H1 (cell line): ENCODE data around the gene SLC27A4. TPM values are rescaled to one million over a fixed set of nuclear protein-coding genes. Genes with fewer than 3 reads are reported as not detected.
"Not testable (repeated sequence)": the region's sequence is repeated elsewhere in the genome, so short reads cannot be mapped to it uniquely, and the experiment has no call there.

Experiments used
- CTCF ChIA-PET: fragments of 300-600 bp; sonication (Branson Sonifier 250); formaldehyde crosslinking; loops from one replicate; lab custom pipeline; 2021; ENCODE audit not compliant: partially characterized antibody; lab: Charles Lee
- POLR2A ChIA-PET: fragments of 300-600 bp; sonication (Branson Sonifier 250); formaldehyde crosslinking; loops from one replicate; lab custom pipeline; 2021; ENCODE audit warnings: inconsistent platforms; ENCODE audit not compliant: partially characterized antibody; lab: Charles Lee
- DNase-seq, 2 experiments: peaks; one replicate each; pipeline versions ENCODE4 v3.0.0 to v3.0.0-alpha.2; 2010 to 2022; ENCODE audit warnings: low spot score in 2 of 2, low read depth in 1 of 2, mixed read lengths in 1 of 2
- FAIRE-seq: peaks from 2 replicates; lab custom pipeline; 2011; peaks lifted over from hg19 to GRCh38; lab: Jason Lieb, UNC
- H2AFZ ChIP-seq: 2 replicates; pipeline ENCODE4 v1.8.1; 2012; ENCODE audit warnings: low read length, inconsistent platforms
- H2AK5ac ChIP-seq: 2 replicates; pipeline ENCODE4 v1.6.1; 2013; ENCODE audit warnings: low read depth, low read length
- H2BK120ac ChIP-seq: replicated peaks from 2 replicates; pipeline ENCODE3; 2013; ENCODE audit warnings: low read depth, low read length, inconsistent platforms
- H2BK12ac ChIP-seq: 2 replicates; pipeline ENCODE4 v1.6.1; 2013; ENCODE audit warnings: low read depth, low read length
- H2BK15ac ChIP-seq: 2 replicates; pipeline ENCODE4 v1.6.1; 2013; ENCODE audit warnings: low read length
- H2BK20ac ChIP-seq: 2 replicates; pipeline ENCODE4 v1.6.1; 2013; ENCODE audit warnings: low read length
- H2BK5ac ChIP-seq: 2 replicates; pipeline ENCODE4 v1.6.1; 2013; ENCODE audit warnings: low read depth, low read length
- H3K14ac ChIP-seq: 2 replicates; pipeline ENCODE4 v1.6.1; 2013; ENCODE audit warnings: inconsistent platforms; ENCODE audit not compliant: insufficient read length
- H3K18ac ChIP-seq: 2 replicates; pipeline ENCODE4 v1.6.1; 2013; ENCODE audit warnings: low read length; ENCODE audit errors: extremely low read depth
- H3K23ac ChIP-seq: 2 replicates; pipeline ENCODE4 v1.6.1; 2013; ENCODE audit warnings: inconsistent platforms; ENCODE audit not compliant: insufficient read length
- H3K23me2 ChIP-seq: 2 replicates; pipeline ENCODE4 v1.6.1; 2013; ENCODE audit warnings: low read depth, low read length
- H3K27ac ChIP-seq: 2 replicates; pipeline ENCODE4 v1.6.1; 2011; ENCODE audit warnings: low read depth, low read length, inconsistent platforms
- H3K27me3 ChIP-seq, 4 experiments: replicated peaks in 1 of 4; 1 replicate in 1 of 4; 2 replicates in 3 of 4; pipeline versions ENCODE4 v1.6.1 to v1.8.1; 2011 to 2013; ENCODE audit warnings: low read length in 3 of 4, mild to moderate bottlenecking in 3 of 4, inconsistent platforms in 2 of 4, mixed read lengths in 2 of 4, moderate library complexity in 1 of 4; ENCODE audit not compliant: control insufficient read depth in 3 of 4, insufficient read depth in 3 of 4; ENCODE audit errors: extremely low read depth in 1 of 4
- H3K36me3 ChIP-seq, 4 experiments: 2 replicates each; pipeline versions ENCODE4 v1.6.1 to v1.8.1; 2011 to 2013; ENCODE audit warnings: mild to moderate bottlenecking in 4 of 4, low read length in 3 of 4, moderate library complexity in 2 of 4, control low read depth in 1 of 4, inconsistent platforms in 1 of 4; ENCODE audit not compliant: insufficient read depth in 4 of 4, control insufficient read depth in 2 of 4
- H3K4ac ChIP-seq: replicated peaks from 2 replicates; pipeline ENCODE3; 2013; ENCODE audit warnings: low read length, low read depth, mixed read lengths, inconsistent platforms; ENCODE audit not compliant: insufficient read length
- H3K4me1 ChIP-seq, 4 experiments: replicated peaks in 1 of 4; 1 replicate in 1 of 4; 2 replicates in 3 of 4; pipeline versions ENCODE4 v1.6.1 to v1.8.1; 2011 to 2013; ENCODE audit warnings: low read length in 3 of 4, inconsistent platforms in 2 of 4, mixed read lengths in 1 of 4; ENCODE audit not compliant: insufficient read depth in 4 of 4, control insufficient read depth in 3 of 4
- H3K4me2 ChIP-seq, 2 experiments: 2 replicates each; pipeline versions ENCODE4 v1.6.1 to v1.8.1; 2011 to 2013; ENCODE audit warnings: low read depth in 2 of 2, low read length in 2 of 2, control low read depth in 1 of 2, inconsistent platforms in 1 of 2, mild to moderate bottlenecking in 1 of 2; ENCODE audit not compliant: insufficient read depth in 1 of 2
- H3K4me3 ChIP-seq, 4 experiments: fragments of 200-600, 300-600 bp in 1 of 4; sonication (generic), shearing (Covaris generic), sonication (Bioruptor Twin) in 1 of 4; 2 replicates each; pipeline versions ENCODE4 v1.5.1 to v1.8.1; 2011 to 2016; ENCODE audit warnings: low read length in 4 of 4, low read depth in 3 of 4, control low read depth in 2 of 4, inconsistent platforms in 2 of 4, mild to moderate bottlenecking in 2 of 4, mixed read lengths in 1 of 4, moderate library complexity in 1 of 4; ENCODE audit not compliant: insufficient read depth in 2 of 4; ENCODE audit errors: extremely low read depth in 1 of 4
- H3K56ac ChIP-seq: replicated peaks from 2 replicates; pipeline ENCODE3; 2013; ENCODE audit warnings: low read depth, mild to moderate bottlenecking, mixed read lengths, low read length, inconsistent platforms; ENCODE audit not compliant: insufficient read length
- H3K79me1 ChIP-seq: 2 replicates; pipeline ENCODE4 v1.6.1; 2013; ENCODE audit warnings: low read depth, low read length, control low read depth
- H3K79me2 ChIP-seq, 2 experiments: 2 replicates each; pipeline versions ENCODE4 v1.6.1 to v1.8.1; 2012 to 2013; ENCODE audit warnings: low read length in 2 of 2, mild to moderate bottlenecking in 2 of 2, inconsistent platforms in 1 of 2; ENCODE audit not compliant: insufficient read depth in 2 of 2, control insufficient read depth in 1 of 2
- H3K9ac ChIP-seq, 4 experiments: replicated peaks in 1 of 4; 1 replicate in 1 of 4; 2 replicates in 3 of 4; pipeline versions ENCODE4 v1.6.1 to v1.8.1; 2011 to 2013; ENCODE audit warnings: low read depth in 3 of 4, low read length in 3 of 4, control low read depth in 2 of 4, mild to moderate bottlenecking in 2 of 4, moderate library complexity in 2 of 4, inconsistent platforms in 1 of 4; ENCODE audit errors: extremely low read depth in 1 of 4
- H3K9me3 ChIP-seq, 2 experiments: 2 replicates each; pipeline versions ENCODE4 v1.6.1 to v1.8.1; 2012 to 2013; ENCODE audit warnings: mild to moderate bottlenecking in 2 of 2, moderate library complexity in 2 of 2, control low read depth in 1 of 2, inconsistent platforms in 1 of 2, low read depth in 1 of 2, low read length in 1 of 2, mixed read lengths in 1 of 2; ENCODE audit not compliant: insufficient read depth in 2 of 2
- H4K20me1 ChIP-seq, 2 experiments: replicated peaks in 1 of 2; 2 replicates each; pipeline versions ENCODE3 to v1.8.1; 2011 to 2013; ENCODE audit warnings: inconsistent platforms in 2 of 2, low read length in 2 of 2, mild to moderate bottlenecking in 1 of 2; ENCODE audit not compliant: insufficient read depth in 2 of 2, control insufficient read depth in 1 of 2
- H4K5ac ChIP-seq: 2 replicates; pipeline ENCODE4 v1.6.1; 2013; ENCODE audit warnings: low read length, low read depth, mixed read lengths, inconsistent platforms; ENCODE audit not compliant: insufficient read length
- H4K8ac ChIP-seq: 2 replicates; pipeline ENCODE4 v1.8.0; 2013; ENCODE audit warnings: mild to moderate bottlenecking, moderate library complexity, low read length, inconsistent platforms; ENCODE audit not compliant: insufficient read depth; ENCODE audit errors: extremely low read depth
- H4K91ac ChIP-seq: replicated peaks from 2 replicates; pipeline ENCODE3; 2013; ENCODE audit warnings: low read length, mixed read lengths, inconsistent platforms; ENCODE audit not compliant: insufficient read length
- WGBS, 2 experiments: shearing (Covaris generic) in 1 of 2; methylation state at CpG; one replicate each; pipeline versions ENCODE4 v1.1.6 to v1.1.7; 2013 to 2015; ENCODE audit warnings: low lambda C conversion rate in 2 of 2, mixed read lengths in 2 of 2, inconsistent platforms in 1 of 2, low coverage in 1 of 2, missing lambda C conversion rate in 1 of 2; ENCODE audit not compliant: insufficient replicate concordance in 2 of 2, insufficient coverage in 1 of 2, insufficient read length in 1 of 2; ENCODE audit errors: extremely low coverage in 1 of 2, missing lambda C conversion rate in 1 of 2; 5-methylcytosine and 5-hydroxymethylcytosine counted together
- polyA plus RNA-seq, 7 experiments: library from polyadenylated mRNA; depleted of rRNA in 3 of 7; stranded (reverse) in 5 of 7; unstranded in 2 of 7; fragments of >200 nt in 5 of 7; fragments of 200-250 nt in 2 of 7; gene quantifications; 1 replicate in 5 of 7; 2 replicates in 1 of 7; 4 replicates in 1 of 7; pipeline versions ENCODE4 v1.2.1 to v1.2.3, GENCODE V29; 2011 to 2013; ENCODE audit warnings: missing spikeins in 2 of 7, mixed read lengths in 2 of 7
- total RNA-seq: library from RNA; stranded (reverse); fragmentation: NEBNext Ultra II Directional; extraction: Animal tissue kit (Norgen Biotek cat#: 25700); gene quantifications from 2 replicates; pipeline ENCODE4 v1.2.1, GENCODE V29; 2021

The SLC27A4 gene
- total and polyA plus RNA-seq, 2 of the 8 experiments (the other 6 are each of a cell fraction or from before 2014, with no cell fraction given): 14.9 to 20.5 TPM

GRCh38 chr9:128338852-128339614 lies 1.3 kb upstream of the SLC27A4 start:
- ChIA-PET CTCF (interaction anchor here (0.6 to 1.6 kb wide), 9 partner anchors 12 to 222 kb away, joined by 3 to 5 read pairs (median 3); partner anchors contain the start of gene CERCAM), POLR2A (interaction anchor here (0.6 to 1.7 kb wide), 8 partner anchors 8 to 79 kb away, joined by 3 to 6 read pairs (median 4); no protein-coding TSS in a partner anchor)
- H3K23ac ChIP-seq, DNase-seq, H3K23me2 ChIP-seq, H3K18ac ChIP-seq, H2BK5ac ChIP-seq, H3K9me3 ChIP-seq, H3K36me3 ChIP-seq, H2BK20ac ChIP-seq, H3K4me1 ChIP-seq, H3K9ac ChIP-seq, H3K79me1 ChIP-seq, H4K8ac ChIP-seq, H4K91ac ChIP-seq, H3K27ac ChIP-seq, H3K79me2 ChIP-seq, H3K27me3 ChIP-seq, H3K14ac ChIP-seq, H2BK15ac ChIP-seq, H3K4me3 ChIP-seq, H2BK12ac ChIP-seq, H2BK120ac ChIP-seq, H4K5ac ChIP-seq, H2AK5ac ChIP-seq, H3K4ac ChIP-seq, H3K56ac ChIP-seq, FAIRE-seq, H2AFZ ChIP-seq, H4K20me1 ChIP-seq: not testable (repeated sequence)
- H3K4me2 ChIP-seq: 0 out of 4 replicates have a peak overlapping the region, but pooled peaks of 1 of the 2 experiments have one; percentile 49
- WGBS, 2 experiments: 88% methylated on average over 14 of the region's 15 CpGs; no CpG with 5 or more reads in 1 of the 2 experiments
